Mesenchymal stem cell (in vitro differentiated cells and primary cell): ENCODE measurements around the gene ASB2.

ENCODE experiments used
- DNase-seq: peaks from one replicate; pipeline ENCODE4 v3.0.0-alpha.2; 2013
- H2AFZ ChIP-seq: one replicate; pipeline ENCODE4 v1.6.1; 2013; ENCODE audit warnings: low read depth, mild to moderate bottlenecking, control low read depth, inconsistent platforms, low read length, moderate library complexity
- H2AK5ac ChIP-seq: 2 replicates; pipeline ENCODE4 v1.6.1; 2013; ENCODE audit warnings: low read length, moderate library complexity, mild to moderate bottlenecking, inconsistent platforms; ENCODE audit not compliant: severe bottlenecking
- H2BK120ac ChIP-seq: one replicate; pipeline ENCODE4 v1.6.1; 2013; ENCODE audit warnings: low read depth, mild to moderate bottlenecking, inconsistent platforms, low read length, moderate library complexity
- H2BK12ac ChIP-seq, 2 experiments: one replicate each; pipeline ENCODE4 v1.6.1; 2013; ENCODE audit warnings: inconsistent platforms in 2 of 2, low read length in 2 of 2, mild to moderate bottlenecking in 2 of 2, moderate library complexity in 2 of 2, control low read depth in 1 of 2
- H2BK15ac ChIP-seq: one replicate; pipeline ENCODE4 v1.6.1; 2013; ENCODE audit warnings: mild to moderate bottlenecking, low read depth, inconsistent platforms; ENCODE audit not compliant: poor library complexity, severe bottlenecking
- H2BK5ac ChIP-seq: 2 replicates; pipeline ENCODE4 v1.6.1; 2013; ENCODE audit warnings: low read depth, mild to moderate bottlenecking, low read length, control low read depth, inconsistent platforms; ENCODE audit not compliant: poor library complexity, severe bottlenecking
- H3K14ac ChIP-seq, 2 experiments: one replicate each; pipeline ENCODE4 v1.6.1; 2013; ENCODE audit warnings: inconsistent platforms in 2 of 2, low read length in 2 of 2, control low read depth in 1 of 2, mild to moderate bottlenecking in 1 of 2, moderate library complexity in 1 of 2
- H3K18ac ChIP-seq, 2 experiments: one replicate each; pipeline ENCODE4 v1.6.1; 2013; ENCODE audit warnings: inconsistent platforms in 2 of 2, low read length in 2 of 2, control low read depth in 1 of 2, low read depth in 1 of 2, mild to moderate bottlenecking in 1 of 2
- H3K23ac ChIP-seq, 2 experiments: one replicate each; pipeline ENCODE4 v1.6.1; 2013; ENCODE audit warnings: inconsistent platforms in 2 of 2, low read length in 2 of 2, mild to moderate bottlenecking in 2 of 2, moderate library complexity in 2 of 2, control low read depth in 1 of 2
- H3K27ac ChIP-seq: 2 replicates; pipeline ENCODE4 v1.5.1; 2013; ENCODE audit warnings: mild to moderate bottlenecking, moderate library complexity, low read length, control low read depth, inconsistent platforms; ENCODE audit not compliant: poor library complexity, severe bottlenecking
- H3K27me3 ChIP-seq, 2 experiments: 2 replicates each; pipeline versions ENCODE4 v1.6.1 to v1.7.0; 2013; ENCODE audit warnings: low read length in 2 of 2, mild to moderate bottlenecking in 2 of 2, moderate library complexity in 2 of 2, control low read depth in 1 of 2, inconsistent platforms in 1 of 2; ENCODE audit not compliant: control insufficient read depth in 1 of 2, insufficient read depth in 1 of 2
- H3K36me3 ChIP-seq, 2 experiments: 2 replicates each; pipeline versions ENCODE4 v1.6.1 to v1.7.0; 2013; ENCODE audit warnings: low read length in 2 of 2, control low read depth in 1 of 2, inconsistent platforms in 1 of 2, low read depth in 1 of 2, mild to moderate bottlenecking in 1 of 2; ENCODE audit not compliant: insufficient read depth in 2 of 2, control insufficient read depth in 1 of 2
- H3K4ac ChIP-seq, 2 experiments: one replicate each; pipeline ENCODE4 v1.6.1; 2013; ENCODE audit warnings: inconsistent platforms in 2 of 2, low read length in 2 of 2, mild to moderate bottlenecking in 2 of 2, moderate library complexity in 2 of 2, control low read depth in 1 of 2, low read depth in 1 of 2
- H3K4me1 ChIP-seq: 2 replicates; pipeline ENCODE4 v1.6.1; 2013; ENCODE audit warnings: low read depth, low read length, control low read depth; ENCODE audit not compliant: control insufficient read depth, insufficient read depth
- H3K4me2 ChIP-seq: 2 replicates; pipeline ENCODE4 v1.6.1; 2013; ENCODE audit warnings: low read length, mild to moderate bottlenecking, inconsistent platforms; ENCODE audit not compliant: poor library complexity, severe bottlenecking
- H3K4me3 ChIP-seq, 2 experiments: 2 replicates each; pipeline versions ENCODE4 v1.5.1 to v1.7.0; 2013; ENCODE audit warnings: low read length in 2 of 2, mild to moderate bottlenecking in 2 of 2, control low read depth in 1 of 2, low read depth in 1 of 2; ENCODE audit not compliant: insufficient read depth in 1 of 2
- H3K79me1 ChIP-seq: replicated peaks from 2 replicates; pipeline ENCODE4 v1.6.1; 2013; ENCODE audit warnings: mild to moderate bottlenecking, control low read depth, low read length, inconsistent platforms; ENCODE audit not compliant: poor library complexity, severe bottlenecking
- H3K9ac ChIP-seq: 2 replicates; pipeline ENCODE4 v1.7.0; 2013; ENCODE audit warnings: mild to moderate bottlenecking, low read length, moderate library complexity
- H3K9me3 ChIP-seq: 2 replicates; pipeline ENCODE4 v1.7.0; 2013; ENCODE audit warnings: mild to moderate bottlenecking, low read length; ENCODE audit not compliant: control insufficient read depth
- H4K8ac ChIP-seq: one replicate; pipeline ENCODE4 v1.6.1; 2013; ENCODE audit warnings: inconsistent platforms, mild to moderate bottlenecking, low read length, moderate library complexity
- H4K91ac ChIP-seq: one replicate; pipeline ENCODE4 v1.6.1; 2013; ENCODE audit warnings: mild to moderate bottlenecking, low read length, inconsistent platforms
- WGBS: methylation state at CpG from one replicate; pipeline ENCODE4 v1.1.7; 2013; ENCODE audit warnings: mixed read lengths; 5-methylcytosine and 5-hydroxymethylcytosine counted together

ASB2 gene

GRCh38 chr14:93984987-93985410 is 8.6 kb upstream of the ASB2 start:
- Histone ChIP-seq H2BK120ac (no peak overlapping the region), H3K9ac (peak overlapping the region; percentile 26), H2BK15ac (no peak overlapping the region), H3K27ac (no peak overlapping the region), H3K27me3 (no peaks in the 10 kb centered on the region), H3K4me1 (peaks cover 31% of the 10 kb centered on the region), H3K23ac (no peak overlapping the region), H4K91ac (no peak overlapping the region), H3K4me3 (no peak overlapping the region), H3K4ac (no peak overlapping the region), H2BK5ac (no peak overlapping the region), H3K4me2 (no peak overlapping the region), H2BK12ac (no peak overlapping the region), H3K79me1 (no peaks in the 10 kb centered on the region), H2AK5ac (peak overlapping the region; percentile 95), H3K18ac (no peak overlapping the region), H3K9me3 (no peaks in the 10 kb centered on the region), H2AFZ (no peak overlapping the region), H3K14ac (peak overlapping the region in 1 of 2 experiments; percentile 69), H3K36me3 (no peaks in the 10 kb centered on the region), H4K8ac (no peak overlapping the region)
- WGBS: 33% methylated on average over 6 of the region's 7 CpGs
- DNase-seq: peak; percentile 72

- DNase-seq: no peak
- H3K27ac ChIP-seq: no peak overlapping the region
- H2BK15ac ChIP-seq: no peak overlapping the region
- H3K4me1 ChIP-seq: peaks cover 31% of the 10 kb centered on the region
- H4K8ac ChIP-seq: no peak overlapping the region
- no peak overlapping the region for H2BK12ac ChIP-seq
- no peak overlapping the region for H3K18ac ChIP-seq
- no peak overlapping the region for H4K91ac ChIP-seq
- no peaks in the 10 kb centered on the region for H3K36me3 ChIP-seq
- no peak overlapping the region for H2AFZ ChIP-seq
- H2BK5ac ChIP-seq: no peak overlapping the region
- peak overlapping the region; percentile 3 for H2AK5ac ChIP-seq
- H3K4me2 ChIP-seq: no peak overlapping the region
- H3K79me1 ChIP-seq: no peaks in the 10 kb centered on the region
- no peak overlapping the region for H3K14ac ChIP-seq
- 52% methylated on average over 3 of the region's 3 CpGs for WGBS
- H3K4ac ChIP-seq: no peak overlapping the region
- no peaks in the 10 kb centered on the region for H3K27me3 ChIP-seq
- H2BK120ac ChIP-seq: no peak overlapping the region
- H3K23ac ChIP-seq: no peak overlapping the region
- H3K4me3 ChIP-seq: no peak overlapping the region
- H3K9me3 ChIP-seq: no peaks in the 10 kb centered on the region
- H3K9ac ChIP-seq: no peak overlapping the region
Measured at GRCh38 chr14:93984070-93984469, 7.7 kb upstream of the ASB2 start.

GRCh38 chr14:93982230-93983007 is 6.0 kb upstream of the ASB2 start:
- no peaks in the 10 kb centered on the region for H3K79me1 ChIP-seq
- WGBS: 85% methylated on average over 10 of the region's 10 CpGs
- no peak overlapping the region for H3K27ac ChIP-seq
- no peak overlapping the region for H2BK15ac ChIP-seq
- H3K4me1 ChIP-seq: peaks cover 34% of the 10 kb centered on the region
- no peak overlapping the region for H4K8ac ChIP-seq
- no peak overlapping the region for H3K18ac ChIP-seq
- no peaks in the 10 kb centered on the region for H3K9me3 ChIP-seq
- H3K4me3 ChIP-seq: no peak overlapping the region
- H2AK5ac ChIP-seq: peak overlapping the region; percentile 24
- H3K36me3 ChIP-seq: no peaks in the 10 kb centered on the region
- no peak overlapping the region for H2AFZ ChIP-seq
- no peak overlapping the region for H2BK120ac ChIP-seq
- DNase-seq: no peak
- no peak overlapping the region for H2BK5ac ChIP-seq
- no peak overlapping the region for H3K23ac ChIP-seq
- no peak overlapping the region for H3K4me2 ChIP-seq
- H3K14ac ChIP-seq: no peak overlapping the region
- H3K9ac ChIP-seq: no peak overlapping the region
- H3K4ac ChIP-seq: no peak overlapping the region
- no peak overlapping the region for H2BK12ac ChIP-seq
- no peak overlapping the region for H4K91ac ChIP-seq
- no peaks in the 10 kb centered on the region for H3K27me3 ChIP-seq

GRCh38 chr14:93981316-93982229 is 5.2 kb upstream of the ASB2 start:
- Histone ChIP-seq H3K9ac (no peak overlapping the region), H4K8ac (no peak overlapping the region), H3K4ac (no peak overlapping the region), H2BK120ac (no peak overlapping the region), H3K79me1 (no peaks in the 10 kb centered on the region), H3K18ac (no peak overlapping the region), H3K36me3 (no peaks in the 10 kb centered on the region), H2AK5ac (peak overlapping the region; percentile 24), H2AFZ (no peak overlapping the region), H3K4me2 (no peak overlapping the region), H3K27ac (no peak overlapping the region), H3K23ac (no peak overlapping the region), H2BK5ac (no peak overlapping the region), H3K9me3 (no peaks in the 10 kb centered on the region), H2BK15ac (no peak overlapping the region), H4K91ac (no peak overlapping the region), H3K14ac (no peak overlapping the region), H3K4me1 (peaks cover 26% of the 10 kb centered on the region), H3K4me3 (no peak overlapping the region), H2BK12ac (no peak overlapping the region), H3K27me3 (peaks cover 0 to 3% of the 10 kb centered on the region in 2 experiments)
- 90% methylated on average over 9 of the region's 9 CpGs for WGBS
- no peak for DNase-seq
